Measurements from ENCODE around the gene DECR2.
"Not testable (repeated sequence)": the region's sequence is repeated elsewhere in the genome, so short reads cannot be mapped to it uniquely, and the experiment has no call there.

Gene DECR2

GRCh38 chr16:400061-400591 is 1.6 kb upstream of the DECR2 start:
- DNase-seq (ENCODE audit: low read depth in 2 of 2): no peak

DNA sequence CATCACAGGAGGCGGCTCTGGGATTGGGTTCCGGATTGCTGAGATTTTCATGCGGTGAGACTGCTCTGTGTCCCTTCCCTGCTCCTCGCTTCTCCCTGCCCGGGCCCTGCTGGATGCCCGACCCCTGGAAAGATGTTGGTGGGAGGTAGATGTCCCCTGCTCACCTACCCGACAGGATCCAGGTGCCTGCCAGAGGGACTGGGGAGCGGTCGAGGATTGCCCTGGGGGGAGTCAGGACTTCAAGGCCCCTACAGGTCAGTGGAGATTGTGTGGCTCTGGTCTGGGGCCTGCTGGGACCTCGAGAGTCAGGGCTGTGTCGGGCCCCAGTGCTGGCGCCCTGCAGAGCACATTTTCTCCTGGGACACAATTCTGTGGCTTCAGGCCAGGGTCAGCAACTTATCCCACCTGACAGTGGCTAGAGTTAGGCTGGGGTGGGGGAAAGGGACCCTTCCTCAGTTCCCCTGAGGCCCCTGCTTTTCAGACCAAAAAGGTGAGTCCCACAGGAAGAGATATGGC is 3.3 kb downstream of the DECR2 start:
- no peak for DNase-seq (ENCODE audit: low read depth in 2 of 2)

DNA sequence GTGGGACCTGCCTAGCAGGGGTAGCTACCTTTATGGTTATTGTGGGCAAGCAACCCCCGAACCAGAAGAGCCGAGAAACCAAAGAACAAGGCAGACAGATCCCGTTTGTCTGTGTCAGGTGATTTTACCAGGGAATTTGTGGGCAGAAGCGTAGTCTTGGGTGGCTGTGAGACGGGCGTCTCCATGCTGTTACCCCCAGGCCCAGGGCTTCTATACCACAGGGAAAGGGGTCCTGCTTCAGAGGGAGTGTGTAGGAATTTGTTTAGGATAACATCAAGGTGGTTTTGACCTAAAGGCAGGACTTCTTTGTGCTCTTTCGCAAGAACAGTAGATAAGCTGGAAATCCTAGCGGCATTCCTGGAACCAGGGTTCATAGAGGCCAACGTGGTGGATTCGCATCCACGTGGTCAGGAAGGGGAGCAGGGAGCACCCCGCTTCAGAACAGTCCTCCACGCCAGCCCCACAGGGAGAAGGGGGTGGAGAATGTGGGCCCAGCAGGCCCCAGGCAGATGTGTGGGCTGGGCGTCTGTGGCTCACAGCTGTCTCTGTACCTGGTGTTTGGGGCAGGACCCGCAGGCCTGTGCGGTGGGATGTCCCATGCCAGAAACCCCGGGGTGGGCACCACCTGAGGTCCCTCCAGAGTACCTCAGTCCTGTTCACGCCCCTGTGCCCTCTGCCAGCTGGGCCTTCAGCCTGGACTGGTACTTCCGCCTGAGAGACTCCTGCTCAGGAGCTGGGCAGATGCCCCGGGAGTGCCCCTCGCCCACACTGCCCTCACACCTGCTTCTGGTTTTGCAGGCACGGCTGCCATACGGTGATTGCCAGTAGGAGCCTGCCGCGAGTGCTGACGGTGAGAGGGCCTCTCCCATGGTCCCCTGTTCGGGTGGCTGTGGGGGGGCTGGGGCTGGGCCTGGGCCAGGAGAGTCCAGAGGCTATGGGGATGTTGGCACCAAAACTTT is 4.1 kb downstream of the DECR2 start:
- no peak for DNase-seq (ENCODE audit: low read depth in 2 of 2)

GRCh38 chr16:407253-407652 is 5.6 kb downstream of the DECR2 start:
- no peak for DNase-seq (ENCODE audit: low read depth in 2 of 2)

GRCh38 chr16:410516-411178 is 9.0 kb downstream of the DECR2 start:
- DNase-seq (ENCODE audit: low read depth in 2 of 2): no peak

- DNase-seq (ENCODE audit: low read depth in 2 of 2): no peak
Observed at GRCh38 chr16:411576-412265, 10.0 kb downstream of the DECR2 start.

- DNase-seq (ENCODE audit: low read depth in 2 of 2): no peak
Observed at GRCh38 chr16:414395-415169, 12.9 kb downstream of the DECR2 start.

GRCh38 chr16:415170-415498 is 13.4 kb downstream of the DECR2 start:
- DNase-seq (ENCODE audit: low read depth in 2 of 2): not testable (repeated sequence)

DNA sequence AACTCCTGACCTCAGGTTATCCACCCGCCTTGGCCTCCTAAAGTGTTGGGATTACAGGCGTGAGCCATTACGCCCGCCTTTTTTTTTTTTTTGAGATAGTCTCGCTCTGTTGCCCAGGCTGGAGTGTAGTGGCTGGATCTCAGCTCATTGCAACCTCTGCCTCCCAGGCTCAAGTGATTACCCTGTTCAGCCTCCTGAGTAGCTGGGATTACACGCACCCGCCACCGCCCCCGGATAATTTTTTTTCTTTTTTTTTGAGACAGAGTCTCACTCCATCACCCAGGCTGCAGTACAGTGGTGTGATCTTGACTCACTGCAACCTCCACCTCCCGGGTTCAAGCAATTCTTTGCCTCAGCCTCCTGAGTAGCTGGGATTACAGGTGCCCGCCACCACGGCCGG is 20.5 kb downstream of the DECR2 start:
- not testable (repeated sequence) for DNase-seq (ENCODE audit: low read depth in 2 of 2)

- DNase-seq (ENCODE audit: low read depth in 2 of 2): no peak
Observed at GRCh38 chr16:424033-424622, 22.4 kb downstream of the DECR2 start.

DNA sequence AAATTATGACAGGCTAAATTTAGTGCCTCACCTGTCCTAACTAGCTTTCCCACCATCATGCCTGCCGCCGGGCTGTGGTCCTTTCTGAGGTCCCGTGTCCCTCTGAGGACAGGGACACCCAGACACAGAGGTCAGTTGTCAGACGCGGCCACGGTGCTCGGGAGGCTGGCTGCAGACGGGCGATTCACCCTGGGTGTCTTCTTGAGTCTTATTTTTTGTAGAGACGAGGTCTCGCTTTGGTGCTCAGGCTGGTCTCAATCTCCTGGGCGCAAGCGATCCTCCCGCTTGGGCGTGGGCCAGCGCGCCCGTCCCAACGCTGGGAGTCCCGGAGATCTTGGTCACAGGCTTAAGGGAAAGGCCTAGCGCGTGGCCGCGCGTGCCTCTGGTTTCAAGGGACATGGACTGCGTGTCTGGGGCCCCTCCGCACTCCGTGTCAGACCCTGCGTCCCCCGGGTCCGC is 23.0 kb downstream of the DECR2 start:
- no peak for DNase-seq (ENCODE audit: low read depth in 2 of 2)

DNA sequence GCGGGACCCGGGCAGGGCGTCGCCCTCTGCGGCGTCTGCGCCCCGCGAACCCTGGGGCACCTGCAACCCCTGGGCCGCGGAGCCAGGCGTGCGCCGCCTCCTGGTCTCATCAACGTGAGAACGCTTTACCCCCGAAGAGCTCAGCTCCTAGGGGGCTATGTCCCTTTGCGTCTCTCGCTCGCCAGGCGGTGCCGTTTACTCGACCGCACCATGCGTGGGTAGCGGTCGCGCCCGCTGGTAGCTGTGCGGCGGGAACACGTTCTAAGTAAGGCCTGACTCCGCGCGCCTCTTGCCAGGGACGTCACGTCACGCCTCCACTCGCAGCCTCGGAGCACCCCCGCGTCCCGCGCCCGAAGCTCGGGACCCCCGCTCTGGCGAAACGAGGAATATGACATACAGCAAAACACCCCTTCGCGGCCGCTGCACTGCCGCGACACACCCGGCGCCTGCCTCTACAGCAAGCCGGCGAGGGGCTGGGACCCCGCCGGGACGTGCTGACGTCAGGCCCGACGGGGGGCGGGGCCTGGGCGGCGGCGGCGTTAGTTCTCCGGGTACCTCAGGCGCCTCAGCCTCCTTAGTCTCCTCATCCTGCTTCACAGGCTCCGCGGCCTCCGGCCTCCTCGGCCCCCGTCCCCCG is 23.5 kb downstream of the DECR2 start, which contains the start of gene RAB11FIP3:
TSS of gene RAB11FIP3 (plus strand) at position 568 of the 637 bp plus-strand sequence. CDS start 358 bp downstream, outside the sequence.
- peak; percentile 80 to 82 for DNase-seq (ENCODE audit: low read depth in 2 of 2)

- DNase-seq (ENCODE audit: low read depth in 2 of 2): peak; percentile 20 to 31
Observed at GRCh38 chr16:425740-426114, 24.0 kb downstream of the DECR2 start.

- DNase-seq (ENCODE audit: low read depth in 2 of 2): no peak
Observed at GRCh38 chr16:426115-426905, 24.6 kb downstream of the DECR2 start.

- DNase-seq (ENCODE audit: low read depth in 2 of 2): no peak
Observed at GRCh38 chr16:426906-427249, 25.2 kb downstream of the DECR2 start.

DNA sequence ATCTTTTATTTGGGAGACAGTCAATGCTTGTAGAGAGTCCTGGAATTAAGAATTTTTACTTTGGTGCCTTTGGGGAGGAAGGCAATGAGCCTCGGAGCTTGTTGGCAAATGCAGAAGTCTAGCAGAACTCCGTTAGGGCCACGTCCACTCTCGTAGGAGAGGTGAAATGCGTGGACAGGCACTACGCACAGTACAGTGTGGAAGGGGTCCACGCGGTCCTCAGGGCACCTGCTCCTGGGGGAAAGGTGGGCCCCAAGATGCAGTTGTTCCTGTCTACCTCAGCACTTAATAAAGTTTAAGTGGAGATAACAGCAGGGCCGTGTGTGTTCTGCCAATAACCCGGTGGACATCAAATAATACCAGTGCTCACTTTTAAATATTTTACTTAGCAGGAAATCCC is 25.6 kb downstream of the DECR2 start:
- DNase-seq (ENCODE audit: low read depth in 2 of 2): no peak

DNA sequence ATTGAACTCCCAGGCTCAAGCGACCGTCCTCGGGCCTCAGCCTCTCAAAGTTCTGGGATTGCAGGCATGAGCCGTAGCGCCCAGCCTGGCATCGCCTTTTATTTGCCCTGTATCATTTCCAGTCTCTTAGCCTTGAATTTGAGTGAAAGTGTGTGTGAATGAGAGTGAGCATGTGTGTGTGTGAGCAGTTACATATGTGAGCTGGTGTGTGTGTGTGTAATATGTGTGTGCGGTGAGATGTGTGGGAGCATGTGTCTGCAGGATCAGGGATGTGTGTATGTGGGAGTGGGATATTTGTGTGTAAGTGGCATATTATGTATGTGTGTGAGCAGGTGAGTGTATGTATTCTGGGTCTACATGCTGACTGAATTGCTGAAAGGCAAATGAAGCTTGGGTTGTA is 29.2 kb downstream of the DECR2 start:
- no peak for DNase-seq (ENCODE audit: low read depth in 2 of 2)

GRCh38 chr16:440627-441026 is 38.9 kb downstream of the DECR2 start:
- DNase-seq (ENCODE audit: low read depth in 2 of 2): no peak

- no peak for DNase-seq (ENCODE audit: low read depth in 2 of 2)
Observed at GRCh38 chr16:441447-441846, 39.8 kb downstream of the DECR2 start.

GRCh38 chr16:442976-443375 is 41.3 kb downstream of the DECR2 start:
- no peak for DNase-seq (ENCODE audit: low read depth in 2 of 2)

Measured in stimulated activated CD8-positive, alpha-beta memory T cell treated with anti-CD3 and anti-CD28 coated beads, Interleukin-2, amount 100 ng/mL, for 48 hours (primary cell).